ENCODE measurements around the gene UGP2.

Gene UGP2

DNA sequence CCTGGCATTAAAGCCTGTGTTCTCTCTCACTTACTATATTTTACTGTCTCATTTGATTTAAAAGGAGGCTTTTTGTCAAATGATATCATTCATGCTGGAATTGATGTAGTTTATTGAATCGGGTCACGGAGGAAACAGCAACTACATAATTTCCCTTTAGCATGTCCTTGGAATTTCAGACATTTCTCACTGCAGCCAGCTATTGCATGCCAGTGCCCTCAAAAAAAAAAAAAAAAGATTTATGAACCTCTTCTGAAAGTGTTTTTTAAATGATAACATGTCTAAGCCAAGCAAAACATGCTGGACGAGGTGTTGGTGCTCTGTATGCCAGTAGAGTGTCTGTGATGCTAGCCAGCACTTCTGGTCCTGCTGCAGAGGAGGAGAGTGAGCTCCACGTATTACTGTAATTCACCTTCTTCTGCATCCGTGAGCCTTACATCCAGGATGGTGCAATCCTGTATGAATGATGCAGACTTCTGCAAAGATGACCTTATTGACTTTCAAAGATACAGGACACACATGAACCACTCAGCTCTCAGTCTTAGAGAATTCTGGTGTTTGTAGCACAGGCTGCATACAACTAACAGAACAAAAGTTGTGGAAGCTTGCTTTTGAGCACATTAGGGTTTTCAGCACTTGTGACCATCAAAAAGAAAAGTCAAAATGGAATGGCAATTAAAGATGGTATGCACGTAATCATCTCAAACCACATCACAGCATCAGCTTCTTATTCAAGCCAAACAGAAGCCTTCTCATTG, 31.1 kb downstream of the UGP2 start:
- TF ChIP-seq POLR2A (IDR thresholded peaks at IDR 0.05; ENCODE audit: extremely low read depth, insufficient read length) (no peak), MYC (IDR thresholded peaks at IDR 0.05; ENCODE audit: low read depth, low read length) (no peak)
- TF ChIP-seq, protein P1, sequence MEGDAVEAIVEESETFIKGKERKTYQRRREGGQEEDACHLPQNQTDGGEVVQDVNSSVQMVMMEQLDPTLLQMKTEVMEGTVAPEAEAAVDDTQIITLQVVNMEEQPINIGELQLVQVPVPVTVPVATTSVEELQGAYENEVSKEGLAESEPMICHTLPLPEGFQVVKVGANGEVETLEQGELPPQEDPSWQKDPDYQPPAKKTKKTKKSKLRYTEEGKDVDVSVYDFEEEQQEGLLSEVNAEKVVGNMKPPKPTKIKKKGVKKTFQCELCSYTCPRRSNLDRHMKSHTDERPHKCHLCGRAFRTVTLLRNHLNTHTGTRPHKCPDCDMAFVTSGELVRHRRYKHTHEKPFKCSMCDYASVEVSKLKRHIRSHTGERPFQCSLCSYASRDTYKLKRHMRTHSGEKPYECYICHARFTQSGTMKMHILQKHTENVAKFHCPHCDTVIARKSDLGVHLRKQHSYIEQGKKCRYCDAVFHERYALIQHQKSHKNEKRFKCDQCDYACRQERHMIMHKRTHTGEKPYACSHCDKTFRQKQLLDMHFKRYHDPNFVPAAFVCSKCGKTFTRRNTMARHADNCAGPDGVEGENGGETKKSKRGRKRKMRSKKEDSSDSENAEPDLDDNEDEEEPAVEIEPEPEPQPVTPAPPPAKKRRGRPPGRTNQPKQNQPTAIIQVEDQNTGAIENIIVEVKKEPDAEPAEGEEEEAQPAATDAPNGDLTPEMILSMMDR (IDR thresholded peaks at IDR 0.05; ENCODE audit: low read depth, low read length): no peak
- TF ChIP-seq, protein P2, sequence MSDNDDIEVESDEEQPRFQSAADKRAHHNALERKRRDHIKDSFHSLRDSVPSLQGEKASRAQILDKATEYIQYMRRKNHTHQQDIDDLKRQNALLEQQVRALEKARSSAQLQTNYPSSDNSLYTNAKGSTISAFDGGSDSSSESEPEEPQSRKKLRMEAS (IDR thresholded peaks at IDR 0.05; ENCODE audit: low read depth, low read length): no peak
- no peak for DNase-seq (ENCODE audit: low read depth)
- H3K4me3 ChIP-seq (ENCODE audit: low read depth, low read length): no peak overlapping the region

DNA sequence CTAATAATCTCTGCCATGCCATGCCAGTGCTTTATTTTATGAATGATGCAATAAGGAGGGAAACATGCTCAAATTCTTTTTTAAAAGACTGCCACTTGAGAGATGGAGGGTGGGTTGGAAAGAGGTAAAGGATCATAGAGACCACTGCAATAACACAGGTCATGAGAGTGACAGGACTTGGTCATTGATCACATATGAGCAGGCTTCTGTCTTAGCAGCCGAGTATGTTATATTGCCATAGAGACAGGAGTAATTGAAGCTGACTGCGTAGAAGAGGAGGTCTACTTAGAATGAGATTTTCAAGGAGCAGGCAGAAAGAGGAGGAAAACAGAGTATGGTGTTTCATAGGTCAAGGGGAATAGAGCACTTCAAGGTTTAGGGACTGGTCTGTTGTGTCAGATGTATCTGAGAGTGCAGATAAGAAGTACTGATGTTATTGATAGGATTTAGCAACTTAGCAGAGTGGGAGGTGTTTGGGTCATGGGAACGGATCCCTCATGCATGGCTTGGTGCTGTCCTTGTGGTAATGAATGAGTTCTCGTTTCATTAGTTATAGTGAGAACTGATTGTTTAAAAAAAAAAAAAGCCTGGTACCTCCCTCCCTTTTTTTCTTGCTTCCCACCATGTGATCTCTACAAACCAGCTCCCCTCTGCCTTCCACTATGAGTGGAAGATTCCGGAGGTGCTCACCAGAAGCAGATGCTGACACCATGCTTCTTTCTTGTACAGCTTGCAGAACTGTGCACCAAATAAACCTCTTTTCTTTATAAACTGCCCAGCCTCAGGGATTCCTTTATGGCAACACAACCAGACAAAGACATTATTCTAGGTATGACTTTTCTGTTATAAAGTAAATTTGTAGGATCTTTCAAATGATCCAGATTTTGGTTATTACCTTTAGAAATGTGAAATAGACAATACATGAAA, 32.8 kb downstream of the UGP2 start:
- no peak overlapping the region for H3K4me3 ChIP-seq (ENCODE audit: low read depth, low read length)
- TF ChIP-seq, protein P2 (IDR thresholded peaks at IDR 0.05; ENCODE audit: low read depth, low read length): no peak
- no peak for TF ChIP-seq MYC (IDR thresholded peaks at IDR 0.05; ENCODE audit: low read depth, low read length)
- no peak for TF ChIP-seq POLR2A (IDR thresholded peaks at IDR 0.05; ENCODE audit: extremely low read depth, insufficient read length)
- TF ChIP-seq, protein P1 (IDR thresholded peaks at IDR 0.05; ENCODE audit: low read depth, low read length): no peak
- DNase-seq (ENCODE audit: low read depth): no peak

DNA sequence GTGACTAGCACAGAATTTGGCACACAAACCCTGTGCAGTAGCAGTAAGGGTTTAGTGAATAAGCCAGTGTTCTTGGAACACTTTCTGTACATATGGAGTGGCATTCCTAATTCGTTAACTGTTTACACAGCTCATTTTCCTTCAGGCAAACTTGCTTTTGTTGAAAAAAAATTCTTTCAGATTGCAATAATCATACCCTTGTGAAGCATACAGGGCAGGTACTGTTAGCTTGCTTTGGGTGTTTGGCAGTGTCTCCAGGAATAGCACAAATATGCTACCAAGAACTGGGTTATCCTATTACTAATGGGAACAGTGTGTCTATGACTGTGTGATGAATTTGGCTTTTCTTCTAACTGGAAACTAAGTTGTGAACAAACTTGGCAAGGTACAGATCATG, 33.4 kb downstream of the UGP2 start:
- no peak overlapping the region for H3K4me3 ChIP-seq (ENCODE audit: low read depth, low read length)
- DNase-seq (ENCODE audit: low read depth): no peak
- TF ChIP-seq, protein P2 (IDR thresholded peaks at IDR 0.05; ENCODE audit: low read depth, low read length): no peak
- TF ChIP-seq POLR2A (IDR thresholded peaks at IDR 0.05; ENCODE audit: extremely low read depth, insufficient read length): no peak

DNA sequence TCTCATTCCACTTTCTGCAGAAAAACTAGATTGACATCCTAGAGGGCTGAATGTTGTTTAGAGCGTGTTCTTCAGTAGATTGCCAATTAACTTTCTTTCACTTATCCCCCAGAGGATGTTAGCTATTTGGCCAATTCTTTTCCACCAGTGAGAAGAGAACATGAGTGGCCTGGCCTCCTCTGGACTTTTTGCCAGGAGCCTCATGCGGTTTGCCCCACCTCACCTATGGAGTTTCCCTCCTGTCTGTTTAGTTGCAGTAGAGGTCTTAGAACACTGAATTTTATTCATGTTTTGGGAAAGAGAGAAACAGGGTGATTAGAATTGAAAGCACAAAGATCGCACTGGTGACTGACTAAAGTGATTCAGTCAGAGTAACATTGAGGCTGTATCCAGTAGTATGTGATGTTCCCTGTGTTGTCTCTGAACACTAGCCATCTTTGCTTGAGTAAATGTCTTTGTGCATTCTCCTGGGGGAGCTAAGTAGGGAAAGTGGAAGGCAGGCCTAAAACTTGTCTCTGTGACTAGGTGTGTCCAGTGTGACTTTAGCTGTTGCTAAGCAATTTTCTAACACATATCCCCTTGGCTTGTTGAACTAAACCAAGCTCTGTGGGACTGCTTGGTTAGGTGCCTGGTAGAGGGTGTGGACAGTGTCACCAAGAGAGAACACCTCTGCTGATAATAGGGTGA, 34.0 kb downstream of the UGP2 start:
- no peak for TF ChIP-seq MYC (IDR thresholded peaks at IDR 0.05; ENCODE audit: low read depth, low read length)
- TF ChIP-seq, protein P2 (IDR thresholded peaks at IDR 0.05; ENCODE audit: low read depth, low read length): no peak
- TF ChIP-seq, protein P1 (IDR thresholded peaks at IDR 0.05; ENCODE audit: low read depth, low read length): no peak
- TF ChIP-seq POLR2A (IDR thresholded peaks at IDR 0.05; ENCODE audit: extremely low read depth, insufficient read length): no peak
- H3K4me3 ChIP-seq (ENCODE audit: low read depth, low read length): no peak overlapping the region
- no peak for DNase-seq (ENCODE audit: low read depth)

DNA sequence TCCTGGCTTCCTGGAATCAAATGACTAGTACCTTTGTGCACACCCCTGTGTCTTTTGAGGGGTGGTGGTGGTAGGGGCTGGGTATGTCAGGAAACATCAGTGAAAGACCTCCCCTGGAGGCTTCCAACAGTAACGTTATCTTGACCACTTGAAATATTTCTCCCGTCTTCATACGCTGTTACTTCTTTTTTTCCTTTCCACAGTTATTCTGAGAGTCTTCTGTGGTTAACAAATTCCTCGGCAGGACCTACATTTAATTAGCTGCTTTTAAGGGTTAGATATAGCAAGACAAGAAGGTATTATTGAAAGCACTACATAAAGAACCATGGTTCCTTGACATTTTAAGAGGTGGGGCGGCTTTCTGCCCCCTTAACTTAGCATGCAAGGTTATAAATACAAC, 34.6 kb downstream of the UGP2 start:
- H3K4me3 ChIP-seq (ENCODE audit: low read depth, low read length): no peak overlapping the region
- no peak for DNase-seq (ENCODE audit: low read depth)
- TF ChIP-seq MYC (IDR thresholded peaks at IDR 0.05; ENCODE audit: low read depth, low read length) (no peak), POLR2A (IDR thresholded peaks at IDR 0.05; ENCODE audit: extremely low read depth, insufficient read length) (no peak)
- TF ChIP-seq, protein P1 (IDR thresholded peaks at IDR 0.05; ENCODE audit: low read depth, low read length): no peak
- TF ChIP-seq, protein P2 (IDR thresholded peaks at IDR 0.05; ENCODE audit: low read depth, low read length): no peak
